HFF-Myc (cell line): ENCODE data around the gene GNG10.

ENCODE experiments used
- DNase-seq: peaks from one replicate; pipeline ENCODE4 v3.0.0-alpha.2; 2011; ENCODE audit warnings: low read depth; ENCODE audit errors: extremely low read depth
- H3K4me3 ChIP-seq: replicated peaks from 2 replicates; pipeline ENCODE4 v1.5.1; 2011; ENCODE audit warnings: low read depth, mild to moderate bottlenecking, control low read depth, low read length
- CTCF ChIP-seq: IDR thresholded peaks from 2 replicates; pipeline ENCODE4 v1.5.1; 2012; ENCODE audit warnings: mild to moderate bottlenecking, low read depth, low read length, control low read depth; ENCODE audit errors: missing control alignments

The GNG10 gene

GRCh38 chr9:111649016-111649415 lies 12.4 kb upstream of the GNG10 start:
- no peak for DNase-seq
- no peak overlapping the region for H3K4me3 ChIP-seq
- no peak for TF ChIP-seq CTCF

- TF ChIP-seq CTCF, result no peak
- no peak overlapping the region for H3K4me3 ChIP-seq
- no peak for DNase-seq
These were observed 4.4 kb upstream of the GNG10 start for GRCh38 chr9:111657051-111657450.

GRCh38 chr9:111658943-111659342 lies 2.5 kb upstream of the GNG10 start:
- DNase-seq, result no peak
- no peak overlapping the region for H3K4me3 ChIP-seq
- no peak for TF ChIP-seq CTCF

- no peak for TF ChIP-seq CTCF
- DNase-seq, result no peak
- no peak overlapping the region for H3K4me3 ChIP-seq
These were observed 1.7 kb upstream of the GNG10 start for GRCh38 chr9:111659691-111660090.

GRCh38 chr9:111661802-111662521 lies 557 bp downstream of the GNG10 start:
- peak overlapping the region; percentile 75 for H3K4me3 ChIP-seq
- DNase-seq, result no peak
- TF ChIP-seq CTCF, result no peak

GRCh38 chr9:111662576-111663300 lies 1.3 kb downstream of the GNG10 start:
- DNase-seq, result no peak
- H3K4me3 ChIP-seq, result peak overlapping the region; percentile 75

More at GRCh38 chr9:111662576-111663300, 1.3 kb downstream of the GNG10 start:
- no peak for TF ChIP-seq CTCF
